Lower leg skin (tissue), 4 donors: ENCODE measurements around the gene DPH1. TPM values are rescaled to one million over a fixed set of nuclear protein-coding genes. Genes with fewer than 3 reads are reported as not detected.

ENCODE experiments used
- DNase-seq, 2 donors: peaks; one replicate each; pipeline ENCODE4 v3.0.0-alpha.2; 2019; ENCODE audit warnings: low spot score in 2 of 2
- H3K4me3 ChIP-seq: fragments of 200-600 bp; sonication (generic); 2 replicates; pipeline ENCODE4 v1.5.1; 2017; ENCODE audit warnings: mild to moderate bottlenecking, low read depth; ENCODE audit not compliant: poor library complexity, severe bottlenecking
- POLR2A ChIP-seq, 2 donors: fragments of 450-650 bp; IDR thresholded peaks; one replicate each; pipeline ENCODE4 v1.6.1; 2016 to 2017; ENCODE audit warnings: antibody characterized with exemption in 2 of 2, mild to moderate bottlenecking in 1 of 2, moderate library complexity in 1 of 2
- WGBS, 2 donors: methylation state at CpG; one replicate each; pipeline ENCODE4 v1.1.5; 2018; 5-methylcytosine and 5-hydroxymethylcytosine counted together
- intact Hi-C: fragments of 100-400 bp; cut with DNase I; formaldehyde crosslinking; loops from one replicate; pipeline ENCODE4 v1.15.0; 2023; ENCODE audit warnings: low total_unique reads
- total RNA-seq, 4 donors: library from RNA; depleted of rRNA; stranded (reverse); fragments of >200 nt; gene quantifications; one replicate each; pipeline ENCODE4 v1.1.0, GENCODE V29; 2016
- TF ChIP-seq, protein P1 (sequence below), 3 donors: fragments of 450-650 bp; IDR thresholded peaks; one replicate each; pipeline ENCODE4 v1.5.1; 2016; ENCODE audit warnings: antibody characterized with exemption in 3 of 3, mild to moderate bottlenecking in 3 of 3, moderate library complexity in 2 of 3

DPH1 gene
- total RNA-seq, 4 donors from 2014 or later, result 50.4 to 80.0 (median 61.2) TPM

DNA sequence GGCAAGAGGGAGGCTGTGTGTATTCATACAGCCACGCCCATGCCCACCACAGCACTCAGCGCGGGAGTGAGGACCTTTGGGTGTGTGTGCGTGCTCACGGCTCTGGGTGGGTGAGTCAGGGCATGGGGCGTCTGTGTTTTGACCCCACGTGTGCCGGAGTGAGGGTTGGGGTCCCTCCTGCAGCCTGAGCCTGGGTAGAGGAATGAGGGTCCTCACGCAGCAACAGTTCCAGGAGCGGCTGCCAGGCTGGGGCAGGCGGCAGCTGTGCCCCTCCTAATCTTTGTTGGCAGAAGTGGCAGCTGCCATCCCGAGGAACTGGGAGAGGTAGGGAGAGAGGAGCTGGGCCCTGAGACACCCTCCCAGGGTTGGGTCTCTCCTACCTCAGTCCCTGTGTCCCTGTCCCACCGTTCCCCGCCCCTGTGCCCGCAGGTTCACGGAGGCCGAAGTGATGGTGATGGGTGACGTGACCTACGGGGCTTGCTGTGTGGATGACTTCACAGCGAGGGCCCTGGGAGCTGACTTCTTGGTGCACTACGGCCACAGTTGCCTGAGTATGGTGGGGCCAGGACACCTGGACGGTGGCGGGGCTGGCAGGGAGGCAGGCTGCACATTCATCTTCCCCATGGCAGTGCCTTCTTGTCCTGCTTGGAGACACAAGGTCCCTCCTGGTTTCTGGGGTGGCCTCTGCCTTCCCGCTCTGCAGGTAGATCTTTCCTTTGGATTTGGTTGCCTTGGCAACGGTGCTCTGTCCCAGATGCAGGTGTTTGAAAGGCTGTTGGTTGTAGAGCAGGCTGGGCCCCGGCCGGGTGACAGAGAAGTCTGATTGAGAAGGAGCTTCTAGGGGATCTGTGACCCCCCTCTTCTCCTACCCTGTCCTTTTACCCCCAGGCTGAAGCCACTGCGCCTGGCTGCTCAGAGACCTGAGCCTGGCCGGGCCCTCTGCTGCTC, 5.9 kb downstream of the DPH1 start:
- no peak overlapping the region for H3K4me3 ChIP-seq
- DNase-seq, result no peak
- WGBS, 2 donors, result 90% methylated on average over 26 to 29 of the region's 29 CpGs
- TF ChIP-seq, protein P1, sequence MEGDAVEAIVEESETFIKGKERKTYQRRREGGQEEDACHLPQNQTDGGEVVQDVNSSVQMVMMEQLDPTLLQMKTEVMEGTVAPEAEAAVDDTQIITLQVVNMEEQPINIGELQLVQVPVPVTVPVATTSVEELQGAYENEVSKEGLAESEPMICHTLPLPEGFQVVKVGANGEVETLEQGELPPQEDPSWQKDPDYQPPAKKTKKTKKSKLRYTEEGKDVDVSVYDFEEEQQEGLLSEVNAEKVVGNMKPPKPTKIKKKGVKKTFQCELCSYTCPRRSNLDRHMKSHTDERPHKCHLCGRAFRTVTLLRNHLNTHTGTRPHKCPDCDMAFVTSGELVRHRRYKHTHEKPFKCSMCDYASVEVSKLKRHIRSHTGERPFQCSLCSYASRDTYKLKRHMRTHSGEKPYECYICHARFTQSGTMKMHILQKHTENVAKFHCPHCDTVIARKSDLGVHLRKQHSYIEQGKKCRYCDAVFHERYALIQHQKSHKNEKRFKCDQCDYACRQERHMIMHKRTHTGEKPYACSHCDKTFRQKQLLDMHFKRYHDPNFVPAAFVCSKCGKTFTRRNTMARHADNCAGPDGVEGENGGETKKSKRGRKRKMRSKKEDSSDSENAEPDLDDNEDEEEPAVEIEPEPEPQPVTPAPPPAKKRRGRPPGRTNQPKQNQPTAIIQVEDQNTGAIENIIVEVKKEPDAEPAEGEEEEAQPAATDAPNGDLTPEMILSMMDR (IDR thresholded peaks at IDR 0.05), result no peak
- no peak for TF ChIP-seq POLR2A (IDR thresholded peaks at IDR 0.05)
- intact Hi-C loops, result no loop called here

DNA sequence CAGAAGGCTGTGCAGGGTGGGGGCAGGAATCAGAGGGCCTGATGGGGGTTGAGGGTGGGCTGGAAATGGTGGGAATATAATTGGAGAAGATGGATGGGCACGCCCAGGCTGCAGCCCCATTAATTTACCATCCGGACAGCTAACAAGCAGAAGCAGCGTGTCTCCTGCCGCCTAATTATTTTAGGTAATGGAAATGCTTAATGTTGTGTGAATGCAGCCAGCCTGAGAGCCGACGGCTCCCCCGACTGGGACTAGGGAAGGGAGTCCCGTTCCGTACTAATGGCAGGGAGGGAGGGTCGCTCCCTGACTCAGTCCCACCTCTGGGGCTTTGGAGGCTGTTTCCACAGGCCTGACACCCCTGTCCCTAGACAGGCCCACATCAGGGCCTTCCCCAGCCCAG, 7.2 kb downstream of the DPH1 start:
- no peak for DNase-seq
- TF ChIP-seq POLR2A (IDR thresholded peaks at IDR 0.05), result no peak
- TF ChIP-seq, protein P1 (IDR thresholded peaks at IDR 0.05), result no peak
- intact Hi-C loops, result no loop called here
- WGBS, 2 donors, result 89 to 96% methylated on average over 10 of the region's 10 CpGs
- no peak overlapping the region for H3K4me3 ChIP-seq

DNA sequence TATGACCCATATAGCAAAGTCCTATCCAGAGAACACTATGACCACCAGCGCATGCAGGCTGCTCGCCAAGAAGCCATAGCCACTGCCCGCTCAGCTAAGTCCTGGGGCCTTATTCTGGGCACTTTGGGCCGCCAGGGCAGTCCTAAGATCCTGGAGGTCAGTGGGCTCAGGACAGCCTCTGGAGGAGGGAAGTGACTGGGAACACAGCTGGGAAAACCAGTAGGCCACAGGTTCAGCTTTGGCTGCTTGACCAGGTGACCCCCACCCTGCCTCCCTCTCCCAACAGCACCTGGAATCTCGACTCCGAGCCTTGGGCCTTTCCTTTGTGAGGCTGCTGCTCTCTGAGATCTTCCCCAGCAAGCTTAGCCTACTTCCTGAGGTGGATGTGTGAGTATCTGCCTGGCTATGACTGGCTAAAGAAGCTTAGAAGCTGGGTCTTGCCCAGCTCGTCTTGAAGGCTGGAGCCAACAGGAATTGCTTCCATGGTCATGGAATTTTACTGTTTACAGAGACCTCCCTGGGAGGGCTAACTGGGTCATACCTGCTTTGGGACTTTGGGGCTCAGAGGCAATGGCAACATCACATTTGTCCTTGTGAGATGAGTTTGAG, 10.4 kb downstream of the DPH1 start:
- WGBS, 2 donors, result 77 to 86% methylated on average over 4 to 7 of the region's 7 CpGs

DNA sequence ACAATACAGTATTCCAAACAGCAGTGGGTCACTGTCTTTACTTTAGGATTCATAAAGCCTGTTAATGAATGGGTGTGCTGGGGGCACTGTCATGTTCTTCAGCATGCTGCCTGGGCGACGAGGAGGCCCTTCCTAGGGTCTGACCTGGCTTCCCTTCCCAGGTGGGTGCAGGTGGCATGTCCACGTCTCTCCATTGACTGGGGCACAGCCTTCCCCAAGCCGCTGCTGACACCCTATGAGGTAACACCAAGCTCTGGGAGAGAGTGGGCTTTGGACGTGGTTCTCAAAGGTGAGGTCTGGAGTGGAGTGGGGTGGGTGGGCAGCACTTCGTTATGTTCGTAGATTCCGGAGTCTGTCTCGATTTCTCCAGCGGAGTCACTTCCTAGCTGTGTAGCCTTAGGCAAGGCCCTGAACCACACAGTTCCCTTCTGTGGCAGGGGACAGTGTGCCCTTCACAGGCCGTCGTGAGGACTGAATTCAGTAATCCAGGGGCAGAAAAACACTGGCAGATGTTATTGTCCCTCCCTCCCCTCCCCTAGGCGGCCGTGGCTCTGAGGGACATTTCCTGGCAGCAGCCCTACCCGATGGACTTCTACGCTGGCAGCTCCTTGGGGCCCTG, 11.1 kb downstream of the DPH1 start:
- peak overlapping the region; percentile 52 for H3K4me3 ChIP-seq
- WGBS, 2 donors, result 45 to 48% methylated on average over 16 of the region's 16 CpGs
- peak in 1 of 2 donors; percentile 84 for DNase-seq
- intact Hi-C loops, result no loop called here
- TF ChIP-seq, protein P1 (IDR thresholded peaks at IDR 0.05), result no peak
- TF ChIP-seq POLR2A (IDR thresholded peaks at IDR 0.05), result no peak

More for the DNA sequence above, 10.4 kb downstream of the DPH1 start:
- H3K4me3 ChIP-seq, result no peak overlapping the region
- TF ChIP-seq, protein P1 (IDR thresholded peaks at IDR 0.05), result no peak
- intact Hi-C loops, result no loop called here
- peak in 1 of 2 donors; percentile 80 for DNase-seq

DNA sequence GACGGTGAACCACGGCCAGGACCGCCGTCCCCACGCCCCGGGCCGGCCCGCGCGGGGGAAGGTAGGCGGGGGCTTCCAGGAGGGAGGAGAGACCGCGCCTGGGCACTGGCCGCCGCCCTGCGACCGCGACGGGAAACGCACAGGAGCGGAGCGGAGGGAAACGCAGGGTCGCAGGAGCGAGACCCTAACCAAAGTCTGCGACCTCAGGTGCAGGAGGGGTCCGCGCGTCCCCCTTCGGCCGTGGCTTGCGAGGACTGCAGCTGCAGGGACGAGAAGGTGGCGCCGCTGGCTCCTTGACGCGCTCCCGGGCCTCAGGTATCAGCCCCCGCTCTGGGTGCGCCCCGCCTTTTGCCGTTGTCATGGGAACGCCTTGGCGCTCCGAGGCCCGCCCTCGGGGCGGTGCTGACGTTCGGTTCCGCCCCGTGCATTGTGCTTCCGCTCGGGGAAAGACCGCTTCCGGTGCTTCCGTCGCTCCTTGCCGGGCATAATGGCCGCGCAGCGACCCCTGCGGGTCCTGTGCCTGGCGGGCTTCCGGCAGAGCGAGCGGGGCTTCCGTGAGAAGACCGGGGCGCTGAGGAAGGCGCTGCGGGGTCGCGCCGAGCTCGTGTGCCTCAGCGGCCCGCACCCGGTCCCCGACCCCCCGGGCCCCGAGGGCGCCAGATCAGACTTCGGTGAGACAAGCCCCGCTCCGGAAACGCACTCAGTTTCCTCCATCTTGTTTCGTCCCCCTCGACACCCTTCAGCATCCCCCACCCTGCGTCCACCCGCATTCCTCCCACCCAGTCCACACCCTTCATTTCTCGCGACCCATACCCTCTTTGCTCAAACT, 11.8 kb downstream of the DPH1 start, which contains the start of gene OVCA2:
OVCA2 (plus strand) TSS at position 462 of the 829 bp plus-strand sequence; CDS start at position 488, 26 bp downstream.
- 0 to 1% methylated on average over 35 to 44 of the region's 93 CpGs for WGBS, 2 donors
- TF ChIP-seq POLR2A (IDR thresholded peaks at IDR 0.05), result no peak
- TF ChIP-seq, protein P1 (IDR thresholded peaks at IDR 0.05), result no peak
- intact Hi-C loops, result no loop called here
- DNase-seq, result peak; percentile 91 to 98
- H3K4me3 ChIP-seq, result peak within 1 kb of the TSS; percentile 52
